GM23338 (cell line): Measurements from ENCODE around the gene OR5K2.

ENCODE experiments used
- CREB1 ChIP-seq: fragments of 250-450 bp; sonication (Bioruptor Pico); IDR thresholded peaks from 2 replicates; pipeline ENCODE4 v1.5.0; 2020; ENCODE audit warnings: low read depth, mild to moderate bottlenecking, moderate library complexity
- CTCF ChIP-seq, 2 experiments: fragments of 200-600 bp in 1 of 2; sonication (generic) in 1 of 2; conservative IDR thresholded peaks; 2 replicates each; pipeline versions ENCODE4 v1.5.1 to v1.6.1; 2016 to 2017; ENCODE audit warnings: antibody characterized with exemption in 2 of 2, low read depth in 2 of 2, mild to moderate bottlenecking in 2 of 2, moderate library complexity in 1 of 2
- EZH2 ChIP-seq: fragments of 200-600 bp; sonication (generic); IDR thresholded peaks from one replicate; pipeline ENCODE4 v1.8.0; 2017; ENCODE audit warnings: antibody characterized with exemption, mild to moderate bottlenecking, low read depth; ENCODE audit not compliant: unreplicated experiment
- EZH2phosphoT487 ChIP-seq: fragments of 200-600 bp; sonication (generic); IDR thresholded peaks from one replicate; pipeline ENCODE4 v1.8.1; 2018; ENCODE audit warnings: antibody characterized with exemption; ENCODE audit not compliant: unreplicated experiment
- NANOG ChIP-seq: IDR thresholded peaks from 2 replicates; pipeline ENCODE4 v1.6.1; 2016; ENCODE audit warnings: antibody characterized with exemption, borderline replicate concordance
- POLR2AphosphoS5 ChIP-seq: IDR thresholded peaks from 2 replicates; pipeline ENCODE4 v1.6.1; 2016; ENCODE audit warnings: antibody characterized with exemption, low read depth
- REST ChIP-seq: IDR thresholded peaks from one replicate; pipeline ENCODE4 v1.6.1; 2018; ENCODE audit warnings: antibody characterized with exemption; ENCODE audit not compliant: unreplicated experiment
- STAT1 ChIP-seq: IDR thresholded peaks from one replicate; pipeline ENCODE4 v1.6.1; 2016; ENCODE audit warnings: antibody characterized with exemption; ENCODE audit not compliant: unreplicated experiment

- TF ChIP-seq EZH2 (no peak), NANOG (no peak), CTCF (conservative IDR thresholded peaks at IDR 0.05; ENCODE audit: low read depth in 2 of 2) (no peak), REST (no peak), EZH2phosphoT487 (no peak), POLR2AphosphoS5 (no peak), CREB1 (no peak), STAT1 (no peak)
Observed at GRCh38 chr3:98501270-98501669, 3.8 kb downstream of the OR5K2 start.
